HG02840 (cell line): ENCODE results near the gene ACER2.
"Not testable (repeated sequence)": the region's sequence is repeated elsewhere in the genome, so short reads cannot be mapped to it uniquely, and the experiment has no call there.

Experiments used
- ATAC-seq: cut with Tn5 transposase; IDR thresholded peaks from one replicate; pipeline ENCODE4 v1.9.1; 2021; ENCODE audit warnings: mild to moderate bottlenecking, moderate library complexity, moderate number of reproducible peaks; ENCODE audit not compliant: unreplicated experiment, low FRiP score

The ACER2 gene

DNA sequence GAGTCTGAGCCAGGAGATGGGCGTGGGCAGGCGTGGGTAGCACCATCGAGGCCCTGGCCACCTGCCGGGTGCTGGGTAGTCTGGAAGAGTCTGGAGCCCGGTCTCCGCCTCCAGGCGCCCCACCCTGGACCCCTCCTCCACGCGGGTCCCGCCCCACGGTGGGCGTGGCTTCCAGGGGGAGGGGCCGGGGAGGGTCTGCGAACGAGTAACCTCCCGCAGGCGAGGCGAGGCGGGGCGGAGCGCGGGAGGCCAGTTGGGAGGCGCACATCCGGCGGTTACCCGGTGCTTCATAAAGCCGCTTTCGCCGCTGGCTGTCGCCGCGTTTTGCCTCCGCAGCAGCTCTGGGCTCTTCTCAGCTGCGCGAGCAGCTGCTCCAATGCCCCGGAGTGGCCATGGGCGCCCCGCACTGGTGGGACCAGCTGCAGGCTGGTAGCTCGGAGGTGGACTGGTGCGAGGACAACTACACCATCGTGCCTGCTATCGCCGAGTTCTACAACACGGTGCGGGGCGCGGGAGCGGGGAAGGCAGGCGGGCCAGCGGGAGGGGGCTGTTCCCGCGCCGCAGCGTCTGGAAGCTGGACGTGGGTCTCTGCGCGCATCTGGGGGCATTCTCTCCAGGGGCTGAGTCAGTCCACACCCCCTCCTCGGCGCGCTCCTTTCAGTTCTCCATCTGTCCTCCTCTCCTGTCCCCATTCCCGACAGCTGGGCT is at the start of gene ACER2:
TSS of gene ACER2 (plus strand) at position 317 of the 708 bp plus-strand sequence. CDS start at position 393, 76 bp downstream.
- ATAC-seq: peak; percentile 92

DNA sequence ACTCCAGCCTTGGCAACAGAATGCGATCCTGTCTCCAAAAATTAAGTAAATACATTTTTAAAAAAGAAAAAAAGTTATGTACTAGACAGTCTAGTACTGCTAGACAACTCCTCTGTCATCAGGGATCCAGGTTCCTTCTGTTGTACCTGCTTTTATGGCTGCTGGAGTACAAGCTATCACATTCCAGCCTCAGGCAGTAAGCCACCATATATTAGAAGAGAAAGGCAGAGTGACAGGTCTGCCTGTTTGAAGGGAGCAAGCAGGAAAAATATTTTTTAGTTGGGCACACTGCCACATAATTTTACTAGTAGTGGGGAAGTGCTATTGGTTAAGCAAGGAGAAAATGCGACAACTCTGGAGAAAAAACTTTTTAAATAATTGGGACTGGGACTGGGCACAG is 39.7 kb upstream of the ACER2 start:
- no peak for ATAC-seq

DNA sequence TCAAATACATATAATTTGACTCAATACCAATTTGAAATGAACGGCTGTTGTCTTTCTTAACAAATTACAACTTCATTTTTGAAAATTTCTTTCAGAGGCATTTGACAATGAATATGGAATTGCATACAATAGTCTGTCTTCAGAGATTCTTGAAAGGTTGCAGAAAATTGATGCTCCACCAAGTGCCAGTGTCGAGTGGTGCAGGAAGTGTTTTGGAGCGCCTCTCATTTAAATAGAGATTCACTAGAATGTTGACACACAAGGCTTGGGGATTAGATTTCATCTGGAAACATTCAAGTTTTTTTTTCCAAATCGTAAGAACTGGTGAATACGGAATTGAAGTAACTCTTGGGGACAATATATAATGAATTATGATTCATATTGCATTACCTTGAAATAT is 36.9 kb upstream of the ACER2 start:
- no peak for ATAC-seq

DNA sequence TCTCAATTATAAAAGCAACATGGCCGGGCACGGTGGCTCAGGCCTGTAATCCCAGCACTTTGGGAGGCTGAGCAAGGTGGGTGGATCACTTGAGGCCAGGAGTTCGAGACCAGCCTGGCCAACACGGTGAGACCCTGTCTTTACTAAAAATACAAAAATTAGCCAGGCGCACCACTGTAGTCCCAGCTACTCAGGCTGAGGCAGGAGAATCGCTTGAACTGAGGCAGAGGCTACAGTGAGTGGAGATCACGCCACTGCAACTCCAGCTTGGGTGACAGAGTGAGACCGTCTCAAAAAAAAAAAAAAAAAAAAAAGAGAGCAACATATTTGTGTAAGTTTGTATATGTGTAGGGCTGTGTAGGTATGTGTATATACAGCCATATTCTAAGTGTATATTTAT is 36.2 kb upstream of the ACER2 start:
- no peak for ATAC-seq

DNA sequence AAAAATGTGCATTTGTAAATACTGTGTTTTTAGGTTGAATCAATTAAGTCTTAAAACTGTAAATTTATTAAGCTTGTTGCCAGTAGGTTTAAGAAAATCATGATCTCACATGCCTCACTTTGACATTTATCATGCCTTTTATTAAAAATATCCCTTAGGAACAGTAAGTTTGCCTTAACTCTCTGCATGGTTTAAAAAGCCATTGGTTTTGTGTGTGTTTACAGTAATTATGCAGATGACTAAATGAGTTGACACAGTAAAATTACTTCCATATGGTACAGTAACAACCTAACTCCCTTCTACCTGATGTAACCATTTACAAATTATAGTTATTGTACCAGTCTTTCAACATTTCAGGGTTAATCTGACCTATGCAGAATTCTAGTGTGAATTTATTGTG is 35.3 kb upstream of the ACER2 start:
- ATAC-seq: no peak

DNA sequence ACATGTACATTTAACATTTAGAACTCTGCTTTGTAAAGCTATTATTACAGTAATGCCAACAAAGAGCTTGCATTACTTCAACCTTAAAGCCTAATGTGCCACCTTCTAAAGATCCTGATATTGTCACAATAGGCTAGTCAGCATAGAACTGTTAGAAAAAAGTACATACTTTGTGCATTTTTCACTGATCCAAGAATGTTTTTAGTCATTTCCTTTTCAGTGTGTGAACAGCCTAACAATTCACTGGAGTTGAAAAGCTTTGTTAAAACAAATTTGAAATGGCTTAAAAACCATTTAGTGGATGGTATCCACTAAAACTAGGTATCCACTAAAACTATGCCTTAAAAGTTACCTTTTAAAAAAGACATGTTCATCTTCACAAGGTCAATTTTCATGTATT is 33.3 kb upstream of the ACER2 start:
- no peak for ATAC-seq

DNA sequence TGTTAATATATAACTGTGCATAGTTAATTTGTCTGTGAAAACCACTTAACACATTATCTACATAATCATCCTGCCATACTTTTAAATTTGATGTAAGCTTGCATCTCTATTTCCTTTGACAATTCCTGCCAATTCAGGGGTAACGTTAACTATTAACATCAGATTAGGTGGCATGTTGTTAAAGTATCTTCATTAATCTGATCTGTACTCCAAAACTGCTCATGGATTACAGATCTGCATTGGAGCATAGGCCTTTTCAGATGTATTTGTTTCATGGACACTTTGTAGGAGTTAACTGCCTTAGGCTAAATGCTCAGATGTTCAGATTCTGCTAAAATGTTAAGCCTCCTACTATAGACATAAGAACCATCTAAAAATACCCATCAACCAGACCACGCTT is 31.9 kb upstream of the ACER2 start:
- ATAC-seq: no peak

DNA sequence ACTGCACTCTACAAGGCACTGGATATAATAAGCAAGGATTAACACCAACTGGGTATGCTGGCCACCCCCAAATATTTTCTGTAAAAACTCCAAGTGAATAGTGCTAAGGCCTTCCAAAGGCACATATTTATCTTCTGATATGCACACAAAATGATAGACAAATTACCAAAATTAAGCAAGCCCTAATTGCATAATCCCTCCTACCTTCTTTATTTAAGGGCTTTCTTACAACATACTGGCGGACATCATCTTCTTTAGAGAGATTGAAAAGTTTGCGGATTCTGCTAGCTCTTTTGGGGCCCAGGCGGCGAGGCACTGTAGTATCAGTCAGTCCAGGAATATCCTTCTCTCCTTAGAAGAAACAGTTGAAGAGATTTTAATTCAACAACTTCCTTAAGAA is 30.6 kb upstream of the ACER2 start:
- ATAC-seq: no peak

DNA sequence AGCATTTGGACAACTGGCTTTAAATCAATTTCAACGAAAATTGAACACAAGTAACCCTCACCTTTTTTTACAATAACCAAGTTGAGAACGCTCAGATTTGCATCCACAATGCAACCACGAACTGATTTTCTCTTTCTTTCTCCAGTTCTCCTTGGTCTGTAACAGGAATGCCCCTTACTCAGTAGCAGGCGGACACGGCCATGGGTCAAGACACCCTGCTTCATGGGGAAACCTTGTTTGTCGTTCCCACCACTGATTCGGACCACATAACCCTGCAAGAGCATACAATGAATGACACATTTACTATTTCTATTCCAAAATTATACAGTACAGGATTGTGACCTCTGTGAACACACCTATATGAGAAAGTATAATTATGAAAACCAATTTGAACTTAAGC is 30.2 kb upstream of the ACER2 start:
- ATAC-seq: no peak

DNA sequence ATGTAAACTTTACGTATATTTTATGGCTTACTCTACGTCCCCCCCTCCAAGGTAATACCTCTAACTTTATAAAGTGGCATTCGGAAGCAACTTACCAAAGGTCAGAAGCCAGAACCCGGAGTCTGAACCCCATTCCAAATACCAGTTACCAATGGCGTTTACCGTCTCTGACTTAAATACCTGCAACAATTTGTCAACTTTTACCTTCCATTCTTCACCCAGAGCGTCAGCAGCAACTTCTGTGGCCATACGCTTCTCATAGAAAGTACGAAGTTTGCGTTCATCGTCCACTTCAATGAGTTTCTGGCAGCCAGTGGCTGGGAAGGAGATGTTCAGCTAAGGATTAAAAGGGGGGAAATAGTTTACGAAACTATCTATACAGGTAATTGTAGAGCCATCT is 29.5 kb upstream of the ACER2 start:
- ATAC-seq: no peak

DNA sequence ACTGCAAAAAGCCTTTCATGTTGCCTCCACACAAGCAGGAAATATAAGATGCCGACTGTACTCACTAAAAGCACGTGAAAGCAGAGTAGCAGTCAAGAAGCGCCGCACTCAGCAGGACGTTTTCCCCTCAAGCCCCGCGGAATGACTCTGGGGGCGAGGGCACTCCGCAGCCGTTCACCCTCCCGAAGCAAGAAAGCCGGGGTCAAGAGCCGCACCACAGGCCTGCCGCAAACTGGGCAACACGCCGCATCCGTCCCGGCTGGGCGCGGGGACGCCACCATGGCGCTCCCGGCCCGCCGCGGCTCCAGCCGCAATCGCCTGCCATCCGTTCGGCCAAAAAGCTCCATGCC is 29.1 kb upstream of the ACER2 start:
- peak; percentile 35 for ATAC-seq

DNA sequence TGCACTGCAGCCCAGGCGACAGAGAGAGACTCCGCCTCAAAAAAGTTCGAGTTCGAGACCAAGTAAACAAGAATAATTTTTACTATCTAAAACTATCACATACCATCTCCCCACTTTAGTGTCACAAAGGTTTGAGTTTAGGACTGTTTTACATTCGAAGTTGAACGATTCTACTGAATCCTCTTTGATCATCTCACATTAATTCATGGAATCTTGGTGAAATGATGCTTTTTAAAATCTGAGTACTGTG is 28.1 kb upstream of the ACER2 start:
- ATAC-seq: no peak

DNA sequence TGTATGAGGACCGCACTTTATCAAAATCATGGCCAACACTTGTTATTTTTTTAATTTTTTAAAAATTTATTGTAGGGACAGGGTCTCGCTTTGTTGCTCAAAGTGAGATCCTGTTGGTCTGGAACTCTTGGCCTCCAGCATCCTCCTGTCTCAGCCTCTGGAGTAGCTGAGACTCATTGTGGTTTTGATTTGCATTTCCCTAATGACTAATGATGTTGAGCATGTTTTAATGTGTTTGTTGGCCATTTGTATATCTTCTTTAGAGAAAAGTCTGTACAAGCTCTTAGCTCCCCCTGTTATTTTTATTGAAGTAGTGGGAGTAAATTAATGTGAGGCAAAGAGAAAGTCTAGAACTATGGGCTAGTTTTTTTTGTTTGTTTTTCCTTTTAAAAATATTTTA is 27.2 kb upstream of the ACER2 start:
- ATAC-seq: no peak

DNA sequence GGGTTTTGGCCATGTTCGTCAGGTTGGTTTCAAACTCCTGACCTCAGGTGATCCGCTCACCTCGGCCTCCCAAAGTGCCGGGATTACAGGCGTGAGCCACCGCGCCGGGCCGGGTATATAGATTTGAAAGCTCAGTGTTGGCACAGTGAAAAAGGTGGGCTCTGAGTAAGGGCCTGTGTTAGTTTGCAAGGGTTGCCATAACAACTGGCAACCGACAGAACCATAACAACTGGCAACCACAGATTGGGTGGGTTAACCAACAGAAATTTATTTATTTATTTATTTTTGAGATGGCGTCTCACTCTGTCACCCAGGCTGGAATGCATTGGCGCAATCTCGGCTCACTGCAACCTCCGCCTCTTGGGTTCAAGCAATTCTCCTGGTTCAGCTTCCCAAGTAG is 23.6 kb upstream of the ACER2 start:
- not testable (repeated sequence) for ATAC-seq

DNA sequence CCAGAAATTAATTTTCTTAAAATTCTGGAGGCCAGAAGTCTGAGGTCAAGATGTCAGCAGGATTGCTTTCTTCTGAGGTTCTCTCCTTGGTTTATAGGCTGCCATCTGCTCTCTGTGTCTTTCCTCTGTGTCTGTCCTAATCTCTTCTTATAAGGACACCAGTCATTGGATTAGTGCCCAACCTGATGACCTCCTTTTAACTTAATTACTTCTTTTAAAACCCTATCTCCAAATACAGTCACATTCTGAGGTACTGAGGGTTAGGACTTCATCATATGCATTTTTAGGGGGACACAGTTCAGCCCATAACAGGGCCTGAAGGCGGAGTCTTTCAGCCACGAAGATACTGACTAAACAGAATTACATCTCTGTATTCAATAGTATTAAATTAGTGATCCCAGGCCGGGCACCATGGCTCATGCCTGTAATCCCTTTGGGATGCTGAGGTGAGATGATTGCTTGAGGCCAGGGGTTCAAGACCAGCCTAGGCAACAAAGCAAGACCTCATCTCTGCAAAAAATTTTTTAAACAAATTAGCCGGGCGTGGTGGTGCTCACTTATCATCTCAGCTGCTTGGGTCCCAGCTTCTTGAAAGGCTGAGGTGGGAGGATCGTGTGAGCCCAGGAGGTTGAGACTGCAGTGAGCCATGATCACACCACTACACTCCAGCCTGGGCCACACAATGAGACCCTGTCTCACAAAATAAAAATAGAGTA is 22.9 kb upstream of the ACER2 start:
- ATAC-seq: no peak

DNA sequence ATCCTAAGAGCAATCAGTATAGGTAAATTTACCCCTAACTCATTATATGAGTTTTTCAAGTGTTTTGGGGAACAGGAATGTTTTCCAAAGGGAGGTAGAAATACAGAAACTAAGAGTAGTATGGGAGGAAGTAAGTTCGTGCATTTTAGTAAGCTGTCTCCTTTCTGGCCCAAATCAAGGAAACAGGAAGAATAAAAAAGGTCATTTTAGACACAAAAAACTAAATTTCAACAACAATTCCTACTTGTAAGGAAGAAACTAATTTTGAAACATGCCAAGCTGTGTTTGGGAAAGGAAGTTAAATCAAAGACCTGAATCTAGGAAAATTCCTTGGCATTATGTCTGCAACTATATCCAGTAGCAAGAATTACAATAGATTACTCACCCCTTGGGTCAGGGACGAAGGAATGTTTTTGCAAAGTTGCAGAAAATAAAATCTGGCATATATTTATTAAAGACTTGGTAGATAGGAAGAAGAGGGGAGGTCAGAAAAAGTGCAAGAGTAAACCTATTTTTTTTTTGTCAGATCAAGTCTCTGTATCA is 22.2 kb upstream of the ACER2 start:
- no peak for ATAC-seq

DNA sequence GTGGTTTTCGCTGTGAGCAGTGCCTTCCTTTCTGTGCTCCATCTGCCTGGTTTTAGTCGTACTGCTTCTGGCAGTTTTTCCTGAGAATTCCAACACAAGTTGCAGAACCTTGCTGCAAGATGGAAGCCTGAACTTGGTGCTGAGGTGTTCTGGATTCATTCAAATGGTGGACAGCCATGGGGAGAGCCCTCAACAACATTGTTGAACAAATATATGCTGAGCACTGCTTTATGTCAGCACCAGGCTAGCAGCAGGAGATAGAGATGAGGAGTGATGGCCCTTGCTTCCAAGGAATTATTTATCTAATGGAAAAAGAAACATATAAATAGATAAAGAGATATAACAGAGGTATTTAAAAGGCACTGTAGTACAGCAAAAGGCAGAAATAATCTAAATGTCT is 21.5 kb upstream of the ACER2 start:
- ATAC-seq: no peak

DNA sequence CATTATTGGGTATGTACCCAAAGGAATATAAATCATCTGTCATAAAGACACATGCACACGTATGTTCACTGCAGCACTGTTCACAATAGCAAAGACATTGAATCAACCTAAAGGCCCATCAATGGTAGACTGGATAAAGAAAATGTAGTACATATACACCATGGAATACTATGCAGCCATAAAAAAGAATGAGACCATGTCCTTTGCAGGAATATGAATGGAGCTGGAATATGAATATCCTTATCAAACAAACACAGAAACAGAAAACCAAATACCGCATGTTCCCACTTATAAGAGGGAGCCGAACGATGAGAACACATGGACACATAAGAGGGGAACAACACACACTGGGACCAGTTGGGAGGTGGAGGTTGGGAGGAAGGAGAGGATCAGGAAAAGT is 19.3 kb upstream of the ACER2 start:
- ATAC-seq: not testable (repeated sequence)

DNA sequence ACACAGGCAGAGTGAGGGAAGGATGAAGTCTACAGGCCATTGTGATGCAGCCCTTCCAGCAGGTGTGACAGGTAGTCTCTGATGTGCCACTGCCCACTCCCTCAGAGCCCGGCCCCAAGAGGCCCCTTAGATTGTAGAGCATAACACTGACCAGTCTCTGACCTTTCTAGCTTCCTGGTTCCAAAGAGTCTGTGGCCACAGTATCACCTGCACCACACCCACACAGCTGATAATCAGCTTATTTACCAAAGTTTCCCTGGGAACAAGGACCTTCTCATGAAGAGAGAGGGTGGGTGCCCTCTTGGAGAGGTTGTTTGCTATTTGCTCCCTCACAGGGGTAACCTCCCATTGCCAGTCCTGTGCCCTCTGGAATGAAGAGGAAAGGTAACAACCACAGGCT is 11.0 kb upstream of the ACER2 start:
- ATAC-seq: no peak

DNA sequence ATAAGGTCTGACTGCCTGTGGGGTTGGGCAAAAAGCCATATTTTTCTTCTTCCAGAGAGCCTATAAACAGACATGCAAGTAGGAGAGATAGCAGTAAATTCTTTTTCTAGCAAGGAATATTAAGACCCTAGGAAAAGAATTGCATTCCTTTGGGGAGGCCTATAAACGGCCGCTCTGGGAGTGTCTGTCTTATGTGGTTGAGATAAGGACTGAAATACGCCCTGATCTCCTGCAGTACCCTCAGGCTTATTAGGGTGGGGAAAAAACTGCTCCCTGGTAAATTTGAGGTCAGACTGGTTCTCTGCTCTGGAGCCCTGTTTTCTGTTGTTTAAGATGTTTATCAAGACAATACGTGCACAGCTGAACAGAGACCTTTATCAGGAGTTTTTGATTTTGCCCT is 5.6 kb upstream of the ACER2 start:
- not testable (repeated sequence) for ATAC-seq

DNA sequence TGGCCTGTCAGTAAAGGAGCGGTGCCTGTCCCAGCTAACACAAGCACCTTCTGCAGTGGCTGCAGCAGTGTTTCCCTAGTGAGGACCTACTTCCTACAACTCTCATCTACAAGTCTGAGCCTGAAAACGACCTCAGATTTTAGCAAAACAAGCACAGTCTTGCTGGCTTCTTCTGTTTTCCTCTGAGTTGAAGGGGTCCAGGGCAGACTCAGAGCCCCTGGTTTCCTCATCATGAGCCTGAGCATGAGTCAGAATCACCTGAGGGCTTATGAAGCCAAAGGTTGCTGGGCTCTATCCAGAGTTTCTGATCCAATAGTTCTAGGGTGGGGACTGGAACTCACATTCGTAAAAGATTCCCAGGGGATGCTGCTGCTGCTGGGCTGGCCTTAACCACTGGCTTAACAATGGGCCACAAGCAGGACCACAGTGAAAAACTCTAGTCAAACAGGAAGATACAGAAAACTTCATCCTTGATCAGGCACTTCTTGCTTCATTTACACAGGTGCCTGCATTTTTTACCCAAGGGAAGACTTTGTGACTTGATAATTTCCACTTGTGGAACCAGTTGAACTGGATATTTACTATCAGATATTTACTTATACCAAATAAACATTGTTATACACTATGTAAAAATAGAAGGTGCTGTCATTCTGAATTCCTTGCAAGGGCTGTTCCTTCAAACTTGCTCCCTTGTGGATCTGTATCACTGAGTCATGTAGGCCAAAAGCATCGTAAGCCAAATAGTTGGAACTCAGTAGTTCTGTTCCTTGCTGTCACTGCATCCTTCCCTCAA is 4.3 kb upstream of the ACER2 start:
- ATAC-seq: no peak

DNA sequence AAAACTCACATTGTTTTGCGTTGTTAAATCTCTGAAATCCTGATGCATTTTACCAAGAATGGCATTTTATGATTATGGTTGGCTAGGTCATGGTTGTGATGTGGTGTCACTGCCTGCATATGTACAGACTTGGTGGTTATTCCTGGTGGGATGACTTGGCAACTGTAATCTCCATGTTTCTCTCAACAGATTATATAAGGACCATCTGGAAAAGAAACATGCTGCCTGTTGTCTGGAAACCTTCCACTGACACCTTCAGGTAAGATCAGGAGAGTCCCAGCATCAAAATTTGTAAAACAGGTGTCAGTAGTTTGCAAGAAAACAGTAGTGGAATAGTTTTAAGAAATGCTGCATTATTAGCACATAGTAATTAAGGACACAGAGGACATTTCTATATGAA is 3.0 kb upstream of the ACER2 start:
- no peak for ATAC-seq
